Gastrocnemius medialis (tissue), 4 donors: ENCODE results near the gene SNTG2.

Source experiments
- POLR2A ChIP-seq, 2 donors: fragments of 450-650 bp; IDR thresholded peaks; one replicate each; pipeline ENCODE4 v1.6.1; 2017; ENCODE audit warnings: antibody characterized with exemption in 2 of 2, mild to moderate bottlenecking in 2 of 2, moderate library complexity in 2 of 2
- TF ChIP-seq, protein P1 (sequence below), 5 experiments: fragments of 450-650 bp in 3 of 5; fragments of 200-600 bp in 2 of 5; sonication (generic) in 2 of 5; IDR thresholded peaks in 4 of 5; conservative IDR thresholded peaks in 1 of 5; 1 replicate in 4 of 5; 2 replicates in 1 of 5; pipeline ENCODE4 v1.5.1; 2016 to 2019; ENCODE audit warnings: antibody characterized with exemption in 5 of 5, mild to moderate bottlenecking in 3 of 5, moderate library complexity in 3 of 5

DNA sequence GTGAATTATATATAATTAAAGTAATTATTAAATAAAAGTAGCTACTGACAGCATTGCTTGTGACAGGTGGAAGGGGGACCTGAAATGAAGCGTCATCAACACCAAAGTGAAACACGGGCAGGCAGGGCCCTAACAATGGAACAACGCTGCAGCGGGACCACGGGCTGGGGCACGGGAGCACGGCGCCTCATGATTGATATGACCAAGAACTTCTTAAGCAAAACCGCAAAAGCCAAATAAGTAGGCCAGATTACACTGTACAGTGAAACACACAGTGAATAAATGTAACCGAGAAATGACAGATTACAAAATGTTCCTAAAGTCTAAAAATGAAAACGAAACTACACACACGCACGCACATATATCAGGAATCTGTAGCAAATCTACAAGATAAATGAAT is 81.4 kb downstream of the SNTG2 start:
- no peak for TF ChIP-seq POLR2A (IDR thresholded peaks at IDR 0.05)
- TF ChIP-seq, protein P1, sequence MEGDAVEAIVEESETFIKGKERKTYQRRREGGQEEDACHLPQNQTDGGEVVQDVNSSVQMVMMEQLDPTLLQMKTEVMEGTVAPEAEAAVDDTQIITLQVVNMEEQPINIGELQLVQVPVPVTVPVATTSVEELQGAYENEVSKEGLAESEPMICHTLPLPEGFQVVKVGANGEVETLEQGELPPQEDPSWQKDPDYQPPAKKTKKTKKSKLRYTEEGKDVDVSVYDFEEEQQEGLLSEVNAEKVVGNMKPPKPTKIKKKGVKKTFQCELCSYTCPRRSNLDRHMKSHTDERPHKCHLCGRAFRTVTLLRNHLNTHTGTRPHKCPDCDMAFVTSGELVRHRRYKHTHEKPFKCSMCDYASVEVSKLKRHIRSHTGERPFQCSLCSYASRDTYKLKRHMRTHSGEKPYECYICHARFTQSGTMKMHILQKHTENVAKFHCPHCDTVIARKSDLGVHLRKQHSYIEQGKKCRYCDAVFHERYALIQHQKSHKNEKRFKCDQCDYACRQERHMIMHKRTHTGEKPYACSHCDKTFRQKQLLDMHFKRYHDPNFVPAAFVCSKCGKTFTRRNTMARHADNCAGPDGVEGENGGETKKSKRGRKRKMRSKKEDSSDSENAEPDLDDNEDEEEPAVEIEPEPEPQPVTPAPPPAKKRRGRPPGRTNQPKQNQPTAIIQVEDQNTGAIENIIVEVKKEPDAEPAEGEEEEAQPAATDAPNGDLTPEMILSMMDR (IDR thresholded peaks at IDR 0.05 in 4 of 5, conservative IDR thresholded peaks at IDR 0.05 in 1 of 5): no peak
